ENCODE results near the gene IGLL1.
"Not testable (repeated sequence)": the region's sequence is repeated elsewhere in the genome, so short reads cannot be mapped to it uniquely, and the experiment has no call there.

Gene IGLL1

DNA sequence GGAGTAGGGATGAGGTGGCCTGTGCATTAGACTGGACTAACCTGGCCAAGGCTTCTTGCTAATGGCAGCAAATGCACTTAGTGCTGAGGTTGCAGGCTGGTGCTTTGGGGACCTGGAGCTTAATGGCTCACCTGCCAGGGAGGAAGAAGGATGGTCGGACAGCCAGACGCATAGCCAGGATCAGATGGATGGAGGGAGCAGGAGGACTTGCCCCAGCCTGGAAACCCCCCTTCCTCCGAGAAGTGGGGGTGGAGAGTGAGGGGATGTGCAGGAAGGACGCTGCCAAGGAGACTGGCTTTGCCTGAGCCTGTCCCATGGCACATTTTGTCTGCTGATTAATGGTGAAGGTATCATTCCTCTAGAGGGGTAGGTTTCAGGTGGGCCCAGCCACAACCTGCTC is 17.9 kb downstream of the IGLL1 start:
- no peak for DNase-seq (ENCODE audit: low read depth in 2 of 2)

DNA sequence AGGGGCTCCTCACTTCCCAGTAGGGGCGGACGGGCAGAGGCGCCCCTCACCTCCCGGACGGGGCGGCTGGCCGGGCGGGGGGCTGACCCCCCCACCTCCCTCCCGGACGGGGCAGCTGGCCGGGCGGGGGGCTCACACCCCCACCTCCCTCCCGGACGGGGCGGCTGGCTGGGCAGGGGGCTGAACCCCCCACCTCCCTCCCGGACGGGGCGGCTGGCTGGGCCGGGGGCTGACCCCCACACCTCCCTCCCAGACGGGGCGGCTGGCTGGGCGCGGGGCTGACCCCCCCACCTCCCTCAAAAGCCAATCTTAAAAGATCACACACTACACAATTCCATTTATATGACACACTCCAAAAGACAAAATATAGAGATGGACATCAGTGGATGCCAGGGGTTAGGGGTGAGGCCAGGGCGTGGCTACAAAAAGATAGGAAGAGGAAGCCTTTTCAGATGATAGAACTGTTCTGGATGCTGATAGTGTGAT is 19.0 kb downstream of the IGLL1 start:
- DNase-seq (ENCODE audit: low read depth in 2 of 2), result not testable (repeated sequence)

DNA sequence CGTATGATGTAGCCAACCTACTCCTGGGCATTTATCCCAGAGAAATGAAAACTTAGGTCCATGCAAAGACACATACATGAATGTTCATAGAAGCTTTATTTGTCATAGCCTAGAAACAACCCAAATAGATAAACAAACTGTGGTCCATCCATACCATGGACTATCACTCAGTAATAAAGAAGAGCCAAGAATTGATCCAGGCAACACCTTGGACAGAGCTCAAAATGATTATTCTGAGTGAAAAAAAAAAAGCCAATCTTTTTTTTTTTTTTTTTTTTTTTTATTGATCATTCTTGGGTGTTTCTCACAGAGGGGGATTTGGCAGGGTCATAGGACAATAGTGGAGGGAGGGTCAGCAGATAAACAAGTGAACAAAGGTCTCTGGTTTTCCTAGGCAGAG is 19.9 kb downstream of the IGLL1 start:
- DNase-seq (ENCODE audit: low read depth in 2 of 2), result not testable (repeated sequence)

DNA sequence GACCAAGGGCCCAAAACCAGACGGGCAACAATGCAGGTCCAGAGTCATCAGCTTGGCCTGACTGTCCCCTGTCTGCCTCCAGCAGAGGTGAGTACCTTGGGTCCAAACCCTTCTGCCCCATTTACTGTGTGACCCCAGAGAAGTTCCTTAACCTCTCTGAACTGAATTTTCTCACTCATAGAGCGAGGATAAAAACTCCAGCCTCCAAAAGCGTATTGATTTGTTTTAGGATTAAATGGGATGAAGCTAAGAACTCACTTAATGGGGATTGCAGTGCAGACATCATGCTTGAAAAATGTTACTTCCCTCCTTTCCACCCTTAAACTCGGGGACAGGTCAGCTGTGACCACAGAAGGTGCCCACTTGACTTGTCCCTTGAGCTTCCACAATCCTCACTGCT is 22.6 kb downstream of the IGLL1 start:
- no peak for DNase-seq (ENCODE audit: low read depth in 2 of 2)

DNA sequence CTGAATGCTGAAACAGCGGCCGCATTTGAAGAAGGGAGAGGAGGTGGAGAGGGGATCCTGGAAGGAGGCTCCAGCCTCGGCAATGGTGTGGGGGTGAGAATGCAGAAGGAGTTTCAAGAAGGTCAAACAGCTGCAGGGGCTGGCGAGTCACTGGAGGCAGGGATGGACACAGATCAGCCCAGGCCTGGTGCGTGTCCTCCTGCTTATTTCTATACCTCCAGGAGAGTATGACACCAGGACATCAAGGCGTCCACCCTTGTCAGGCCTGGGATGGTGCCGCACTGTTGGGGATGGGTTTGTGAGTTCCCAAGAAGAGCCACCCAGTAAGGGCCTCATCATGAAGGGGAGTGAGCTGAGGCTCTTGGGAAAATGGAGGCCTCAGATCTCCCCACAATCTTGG is 23.1 kb downstream of the IGLL1 start:
- no peak for DNase-seq (ENCODE audit: low read depth in 2 of 2)

DNA sequence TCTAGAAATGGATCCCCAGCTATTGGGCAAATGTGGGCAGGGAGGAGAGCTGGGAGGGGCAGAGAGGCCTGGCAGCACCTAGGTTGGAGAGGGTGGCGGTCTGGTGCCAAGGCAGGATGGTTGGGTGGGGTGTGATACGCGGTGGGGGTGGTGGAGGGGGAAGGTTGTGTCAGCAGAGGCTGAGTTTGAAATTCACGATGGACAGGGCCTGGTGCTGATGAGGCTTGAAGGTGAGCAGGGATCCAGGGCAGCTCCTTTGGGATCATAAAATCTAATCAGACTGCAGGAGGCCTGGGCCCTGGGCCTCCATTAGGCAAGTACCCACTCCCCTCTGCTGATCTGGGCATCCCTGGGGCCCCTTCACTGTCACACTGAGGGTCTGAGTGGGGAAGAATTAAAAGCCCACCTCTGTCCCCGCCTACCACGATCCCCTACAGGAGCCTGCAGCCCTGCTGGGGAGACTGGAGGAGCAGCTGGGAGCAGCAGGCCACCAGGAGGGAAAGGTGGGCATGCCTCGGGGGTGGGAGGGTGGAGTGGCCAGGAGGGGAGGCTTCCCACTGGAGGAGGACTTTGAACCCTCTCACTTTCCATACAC is 24.0 kb downstream of the IGLL1 start:
- no peak for DNase-seq (ENCODE audit: low read depth in 2 of 2)

DNA sequence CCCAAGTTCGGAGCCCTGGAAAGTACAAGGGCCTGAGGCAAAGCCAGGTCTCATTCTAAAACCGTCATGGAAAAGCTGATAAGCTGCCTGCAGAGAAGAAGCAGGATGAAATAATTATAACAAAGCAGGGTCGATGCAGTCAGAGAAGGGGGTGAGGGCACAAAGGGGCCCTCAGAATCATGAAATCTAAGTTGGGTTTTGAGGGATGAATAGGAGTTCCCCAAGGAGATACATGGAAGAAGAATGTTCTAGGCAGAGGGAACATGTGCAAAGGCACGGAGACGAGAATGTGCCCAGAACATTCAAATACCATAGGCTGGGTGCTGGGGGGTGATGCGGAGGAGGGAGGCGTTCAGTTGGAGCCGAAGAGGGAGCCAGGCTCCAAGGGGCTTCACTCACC is 25.0 kb downstream of the IGLL1 start:
- no peak for DNase-seq (ENCODE audit: low read depth in 2 of 2)

DNA sequence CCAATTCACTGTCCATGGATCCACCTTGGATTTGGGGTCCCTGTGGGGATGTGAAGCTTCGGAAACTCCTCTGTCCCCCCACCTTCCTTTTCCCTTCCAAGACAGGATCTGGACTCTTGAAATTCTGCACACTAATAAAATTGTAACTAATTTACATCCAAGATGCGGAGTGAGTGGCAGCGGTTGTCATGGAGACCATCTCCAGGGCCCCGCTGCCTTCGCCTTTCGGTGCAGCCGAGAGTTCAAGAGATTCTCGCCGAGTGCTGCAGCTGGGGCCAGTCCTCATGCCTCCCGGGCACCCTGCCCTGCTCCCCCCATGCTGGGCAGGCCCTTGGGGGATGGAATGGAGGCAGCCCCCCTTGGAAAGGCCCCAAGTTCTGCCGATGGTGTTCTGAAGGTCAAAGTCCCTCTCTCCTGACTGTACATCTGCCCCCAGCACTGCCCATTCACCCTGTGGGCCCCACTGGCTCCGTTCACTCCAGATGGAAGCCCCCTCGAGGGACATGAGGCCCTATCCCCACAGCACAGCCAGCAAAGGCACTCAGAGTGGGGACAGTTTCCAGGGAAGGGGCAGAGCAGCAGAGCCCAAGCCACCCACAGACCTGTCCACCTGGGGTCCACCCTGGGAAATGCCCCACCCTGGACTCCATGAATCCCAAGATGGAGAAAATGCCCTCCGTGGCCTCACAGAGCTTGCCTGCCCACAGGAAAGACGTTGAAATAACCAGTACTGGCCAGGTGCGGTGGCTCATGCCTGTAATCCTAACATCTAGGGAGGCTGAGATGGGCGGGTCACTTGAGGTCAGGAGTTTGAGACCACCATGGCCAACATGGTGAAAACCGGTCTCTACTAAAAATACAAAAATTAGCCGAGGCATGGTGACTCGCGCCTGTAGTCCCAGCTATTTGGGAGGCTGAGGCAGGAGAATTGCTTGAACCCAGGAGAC is 25.9 kb downstream of the IGLL1 start:
- DNase-seq (ENCODE audit: low read depth in 2 of 2), result no peak

DNA sequence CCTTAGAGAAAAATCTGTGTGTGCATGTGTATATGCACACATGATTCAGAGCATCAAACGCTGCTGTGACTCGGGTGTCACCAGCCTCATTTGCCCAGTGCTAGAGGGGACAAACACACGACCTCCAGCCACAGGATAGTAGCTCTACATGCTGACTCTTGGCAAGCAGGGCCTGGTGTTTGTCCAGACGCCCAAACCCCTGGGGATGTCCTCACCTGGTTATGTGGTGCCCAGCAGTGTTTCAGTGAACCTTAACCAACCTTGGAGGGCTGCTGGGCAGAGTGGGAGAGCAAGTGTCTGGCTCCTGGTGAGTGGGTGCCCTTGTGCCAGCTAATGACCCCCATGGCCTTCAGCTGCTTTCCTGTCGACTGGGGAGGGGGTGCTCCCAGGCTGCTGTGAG is 26.7 kb downstream of the IGLL1 start:
- DNase-seq (ENCODE audit: low read depth in 2 of 2), result no peak

DNA sequence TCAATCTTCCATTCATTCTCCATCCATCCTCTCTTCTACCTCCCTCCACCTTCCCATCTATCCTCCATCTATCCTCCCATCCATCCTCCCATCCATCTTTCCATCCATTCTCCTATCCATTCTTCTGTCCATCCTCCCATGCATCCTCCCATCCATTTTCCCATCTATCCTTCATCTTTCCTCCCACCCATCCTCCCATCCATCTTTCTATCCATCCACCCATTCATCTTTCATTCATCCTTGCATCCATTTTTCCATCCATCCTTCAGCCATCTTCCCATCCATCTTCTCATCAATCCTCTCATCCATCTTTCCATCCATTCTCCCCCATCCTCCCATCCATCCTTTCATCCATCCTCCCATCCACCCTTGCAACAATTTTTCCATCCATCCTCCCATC is 27.5 kb downstream of the IGLL1 start:
- no peak for DNase-seq (ENCODE audit: low read depth in 2 of 2)

DNA sequence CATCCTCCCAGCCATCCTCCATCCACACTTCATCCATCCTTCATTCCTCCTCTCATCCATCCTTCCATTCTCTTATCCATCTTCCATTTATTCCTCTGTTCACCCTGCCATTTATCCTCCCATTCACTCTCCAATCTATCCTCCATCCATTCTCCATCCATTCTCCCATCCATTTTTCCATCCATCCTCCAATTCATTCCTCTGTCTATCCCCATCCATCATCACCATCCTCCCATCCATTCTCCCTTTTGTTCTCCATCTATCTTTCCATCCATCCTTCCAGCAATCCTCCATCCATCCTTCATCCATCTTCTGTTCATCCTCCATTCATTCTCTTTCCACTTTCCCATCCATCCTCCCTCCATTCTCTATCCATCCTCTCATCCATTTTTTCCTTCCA is 28.7 kb downstream of the IGLL1 start:
- DNase-seq (ENCODE audit: low read depth in 2 of 2), result no peak

DNA sequence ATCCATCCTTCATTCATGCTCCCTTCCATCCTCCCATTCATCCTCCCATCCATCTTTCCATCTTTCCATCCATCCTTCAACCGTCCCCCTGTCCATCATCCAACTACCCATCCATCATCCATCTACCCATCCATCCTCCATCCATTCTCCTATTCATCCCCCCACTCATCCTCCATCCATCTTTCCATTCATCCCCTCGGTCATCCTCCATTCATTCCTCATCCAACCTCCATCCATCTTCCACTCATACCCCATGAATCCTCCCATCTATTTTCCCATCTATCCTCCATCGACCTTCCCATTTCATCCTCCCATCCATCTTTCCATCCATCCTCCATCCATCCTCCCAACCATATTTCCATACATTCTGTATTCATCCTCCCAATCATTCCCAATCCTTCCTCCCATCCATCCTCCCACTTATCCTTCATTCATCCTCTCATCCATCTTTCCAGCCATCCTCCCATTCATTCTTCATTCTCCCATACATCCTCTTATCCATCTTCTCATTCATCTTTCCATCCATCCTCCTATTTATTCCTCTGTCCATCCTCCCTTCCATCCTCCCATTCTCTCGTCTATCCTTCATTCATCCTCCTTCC is 29.9 kb downstream of the IGLL1 start:
- DNase-seq (ENCODE audit: low read depth in 2 of 2), result no peak

DNA sequence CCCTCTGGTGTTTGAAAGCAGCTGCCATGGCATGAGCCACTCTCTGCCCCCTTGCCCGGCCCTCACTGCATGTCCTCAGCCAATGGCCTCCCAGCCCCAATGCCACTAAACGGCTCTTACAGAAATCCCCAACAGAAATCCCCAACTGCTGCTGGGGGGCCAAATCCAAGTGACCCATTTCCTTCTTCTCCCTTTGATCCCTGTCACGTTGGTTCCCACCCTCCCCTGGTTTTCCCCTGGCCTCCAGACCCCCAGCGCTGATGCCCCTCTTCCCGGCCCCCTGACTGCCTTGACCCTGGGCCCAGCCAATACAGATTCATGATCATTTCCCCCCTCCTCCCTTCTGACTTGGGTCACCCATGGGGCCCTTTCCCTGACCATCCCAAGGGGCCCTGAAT is 30.9 kb downstream of the IGLL1 start:
- DNase-seq (ENCODE audit: low read depth in 2 of 2), result no peak

DNA sequence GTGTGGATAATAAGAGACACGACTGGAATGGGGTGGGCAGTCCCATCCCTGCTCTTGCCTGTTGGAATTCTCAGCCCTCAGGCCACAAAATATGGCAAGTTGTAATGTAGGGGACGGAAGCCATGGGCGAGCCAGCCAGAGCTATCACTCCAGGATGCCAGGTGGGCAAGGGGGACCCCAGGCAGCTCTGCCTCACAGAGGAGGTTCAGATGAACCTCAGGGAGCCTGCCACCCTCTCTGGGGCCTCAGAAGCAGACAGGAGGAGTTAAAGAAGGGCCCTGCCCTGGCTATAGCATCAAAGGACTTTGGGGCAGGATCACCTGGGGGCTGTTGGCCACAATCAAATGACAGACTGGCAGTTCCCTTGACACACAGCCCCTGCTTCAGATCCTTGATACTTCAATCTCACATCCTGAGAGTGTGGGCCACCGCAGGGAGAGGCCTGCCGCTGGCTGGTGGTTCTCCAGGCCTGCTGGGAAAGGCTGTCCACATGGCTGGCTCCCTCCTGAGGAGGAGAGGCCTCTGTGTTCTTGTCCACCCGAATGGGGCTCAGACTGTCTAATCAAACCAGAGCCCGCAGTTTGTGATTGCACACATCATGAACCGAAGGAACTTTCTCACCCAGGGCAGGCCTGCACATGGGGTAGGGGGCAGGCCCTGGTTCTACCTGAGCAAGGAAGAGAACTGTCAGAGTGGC is 31.4 kb downstream of the IGLL1 start:
- no peak for DNase-seq (ENCODE audit: low read depth in 2 of 2)

DNA sequence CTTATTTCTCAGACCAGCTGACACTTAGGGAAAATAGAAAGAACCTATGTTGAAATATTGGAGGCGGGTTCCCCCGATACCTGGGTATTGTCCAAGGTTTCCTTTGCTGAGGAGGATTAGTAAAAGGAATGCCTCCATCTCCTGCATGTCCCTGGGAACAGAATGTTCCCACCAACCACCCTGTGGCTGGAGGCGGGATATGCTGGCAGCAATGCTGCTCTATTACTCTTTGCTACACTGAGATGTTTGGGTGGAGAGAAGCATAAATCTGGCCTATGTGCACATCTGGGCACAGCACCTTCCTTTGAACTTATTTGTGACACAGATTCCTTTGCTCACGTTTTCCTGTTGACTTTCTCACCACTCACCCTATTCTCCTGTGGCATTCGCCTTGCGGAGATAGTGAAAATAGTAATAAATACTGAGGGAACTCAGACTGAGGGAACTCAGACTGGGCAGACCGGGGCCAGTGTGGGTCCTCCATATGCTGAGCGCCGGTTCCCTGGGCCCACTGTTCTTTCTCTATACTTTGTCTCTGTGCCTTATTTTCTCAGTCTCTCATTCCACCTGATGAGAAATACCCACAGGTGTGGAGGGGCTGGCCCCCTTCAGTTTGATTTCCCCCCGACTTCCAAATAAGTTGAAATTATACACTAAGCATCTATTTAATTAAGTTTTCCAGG is 32.1 kb downstream of the IGLL1 start:
- DNase-seq (ENCODE audit: low read depth in 2 of 2), result no peak

DNA sequence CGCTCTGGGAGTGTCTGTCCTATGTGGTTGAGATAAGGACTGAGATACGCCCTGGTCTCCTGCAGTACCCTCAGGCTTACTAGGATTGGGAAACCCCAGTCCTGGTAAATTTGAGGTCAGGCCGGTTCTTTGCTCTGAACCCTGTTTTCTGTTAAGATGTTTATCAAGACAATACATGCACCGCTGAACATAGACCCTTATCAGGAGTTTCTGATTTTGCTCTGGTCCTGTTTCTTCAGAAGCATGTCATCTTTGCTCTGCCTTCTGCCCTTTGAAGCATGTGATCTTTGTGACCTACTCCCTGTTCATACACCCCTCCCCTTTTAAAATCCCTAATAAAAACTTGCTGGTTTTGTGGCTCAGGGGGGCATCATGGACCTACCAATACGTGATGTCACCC is 32.7 kb downstream of the IGLL1 start:
- not testable (repeated sequence) for DNase-seq (ENCODE audit: low read depth in 2 of 2)

DNA sequence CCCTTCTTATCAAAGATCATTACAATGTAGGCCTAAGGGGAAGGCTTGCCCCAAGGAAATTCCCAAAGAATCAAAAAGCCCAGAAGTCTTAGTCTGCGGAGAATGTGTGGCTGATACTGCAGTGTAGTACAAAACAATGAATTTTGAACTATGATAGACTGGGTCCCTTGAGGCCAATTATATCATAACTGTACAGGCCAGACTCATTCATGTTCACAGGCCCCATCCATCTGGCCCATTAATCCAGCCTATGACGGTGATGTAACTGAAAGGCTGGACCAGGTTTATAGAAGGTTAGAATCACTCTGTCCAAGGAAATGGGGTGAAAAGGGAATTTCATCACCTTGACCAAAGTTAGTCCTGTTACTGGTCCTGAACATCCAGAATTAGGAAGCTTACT is 35.2 kb downstream of the IGLL1 start:
- no peak for DNase-seq (ENCODE audit: low read depth in 2 of 2)

DNA sequence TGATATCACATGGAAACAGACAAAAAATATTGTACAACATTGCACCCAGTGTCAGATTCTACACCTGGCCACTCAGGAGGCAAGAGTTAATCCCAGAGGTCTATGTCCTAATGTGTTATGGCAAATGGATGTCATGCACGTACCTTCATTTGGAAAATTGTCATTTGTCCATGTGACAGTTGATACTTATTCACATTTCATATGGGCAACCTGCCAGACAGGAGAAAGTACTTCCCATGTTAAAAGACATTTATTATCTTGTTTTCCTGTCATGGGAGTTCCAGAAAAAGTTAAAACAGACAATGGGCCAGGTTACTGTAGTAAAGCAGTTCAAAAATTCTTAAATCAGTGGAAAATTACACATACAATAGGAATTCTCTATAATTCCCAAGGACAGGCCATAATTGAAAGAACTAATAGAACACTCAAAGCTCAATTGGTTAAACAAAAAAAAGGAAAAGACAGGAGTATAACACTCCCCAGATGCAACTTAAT is 36.5 kb downstream of the IGLL1 start:
- not testable (repeated sequence) for DNase-seq (ENCODE audit: low read depth in 2 of 2)

DNA sequence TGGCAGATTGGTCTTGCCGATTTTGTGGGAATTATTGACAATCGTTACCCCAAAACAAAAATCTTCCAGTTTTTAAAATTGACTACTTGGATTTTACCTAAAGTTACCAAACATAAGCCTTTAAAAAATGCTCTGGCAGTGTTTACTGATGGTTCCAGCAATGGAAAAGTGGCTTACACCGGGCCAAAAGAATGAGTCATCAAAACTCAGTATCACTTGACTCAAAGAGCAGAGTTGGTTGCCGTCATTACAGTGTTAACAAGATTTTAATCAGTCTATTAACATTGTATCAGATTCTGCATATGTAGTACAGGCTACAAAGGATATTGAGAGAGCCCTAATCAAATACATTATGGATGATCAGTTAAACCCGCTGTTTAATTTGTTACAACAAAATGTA is 37.2 kb downstream of the IGLL1 start:
- no peak for DNase-seq (ENCODE audit: low read depth in 2 of 2)

DNA sequence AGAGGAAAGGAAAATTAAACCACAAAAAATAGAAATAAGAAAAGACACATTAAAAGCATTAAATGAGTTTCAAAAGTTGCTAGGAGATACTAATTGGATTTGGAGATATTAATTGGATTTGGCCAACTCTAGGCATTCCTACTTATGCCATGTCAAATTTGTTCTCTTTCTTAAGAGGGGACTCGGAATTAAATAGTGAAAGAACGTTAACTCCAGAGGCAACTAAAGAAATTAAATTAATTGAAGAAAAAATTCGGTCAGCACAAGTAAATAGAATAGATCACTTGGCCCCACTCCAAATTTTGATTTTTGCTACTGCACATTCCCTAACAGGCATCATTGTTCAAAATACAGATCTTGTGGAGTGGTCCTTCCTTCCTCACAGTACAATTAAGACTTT is 37.7 kb downstream of the IGLL1 start:
- not testable (repeated sequence) for DNase-seq (ENCODE audit: low read depth in 2 of 2)

DNA sequence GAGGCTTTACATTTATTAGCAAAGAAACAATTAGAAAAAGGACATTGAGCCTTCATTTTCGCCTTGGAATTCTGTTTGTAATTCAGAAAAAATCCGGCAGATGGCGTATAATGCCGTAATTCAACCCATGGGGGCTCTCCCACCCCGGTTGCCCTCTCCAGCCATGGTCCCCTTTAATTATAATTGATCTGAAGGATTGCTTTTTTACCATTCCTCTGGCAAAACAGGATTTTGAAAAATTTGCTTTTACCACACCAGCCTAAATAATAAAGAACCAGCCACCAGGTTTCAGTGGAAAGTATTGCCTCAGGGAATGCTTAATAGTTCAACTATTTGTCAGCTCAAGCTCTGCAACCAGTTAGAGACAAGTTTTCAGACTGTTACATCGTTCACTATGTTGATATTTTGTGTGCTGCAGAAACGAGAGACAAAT is 38.2 kb downstream of the IGLL1 start:
- DNase-seq (ENCODE audit: low read depth in 2 of 2), result not testable (repeated sequence)
